ENCODE measurements around the gene HCRTR2. TPM values are rescaled to one million over a fixed set of nuclear protein-coding genes. Genes with fewer than 3 reads are reported as not detected.

Gene HCRTR2
- total RNA-seq, 1 experiment from 2014 or later, result not detected

DNA sequence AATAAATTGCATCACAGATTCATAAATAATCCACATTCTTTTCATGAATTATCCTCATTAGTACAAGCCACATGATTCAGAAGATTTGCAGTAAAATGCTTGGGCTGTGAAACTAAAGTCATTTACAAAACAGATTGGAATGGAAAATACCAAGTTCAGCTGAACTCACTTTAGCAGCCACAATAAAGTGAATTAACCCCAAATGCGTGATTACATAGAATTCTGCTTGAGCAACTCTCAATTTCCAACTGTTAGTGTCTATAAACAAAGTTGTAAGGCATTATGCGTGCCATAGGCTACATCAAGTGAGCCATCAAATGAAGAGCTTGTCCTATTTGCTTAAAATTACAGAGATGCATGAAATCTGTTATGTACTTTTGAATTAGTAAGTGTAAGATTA is 92.6 kb downstream of the HCRTR2 start:
- BruUV-seq (replicated peaks), result no TSS peak
- Histone ChIP-seq H3K4me1 (ENCODE audit: control insufficient read depth, insufficient read depth, low read length) (no peaks in the 10 kb centered on the region), H3K27ac (ENCODE audit: low read length) (no peak overlapping the region), H3K9me3 (ENCODE audit: control insufficient read depth, insufficient read depth, low read depth, low read length) (no peaks in the 10 kb centered on the region), H3K36me3 (ENCODE audit: control insufficient read depth, insufficient read depth, low read length) (no peaks in the 10 kb centered on the region), H3K4me3 (ENCODE audit: low read depth in 2 of 2, low read length in 2 of 2) (no peak overlapping the region), H3K27me3 (ENCODE audit: control insufficient read depth, insufficient read depth, low read length) (0 out of 2 replicates have a peak, but pooled peaks cover 2% of the 10 kb centered on the region)
- no peak for DNase-seq (ENCODE audit: low read depth, low spot score)
- intact Hi-C loops (cut with micrococcal nuclease; ENCODE audit: unreplicated experiment), result no loop called here
- in situ Hi-C loops (cut with HindIII; ENCODE audit: low pct_unique_long_range_greater_than_20kb, low sequenced_read_pairs), result no loop called here
- no peak for TF ChIP-seq POLR2AphosphoS5 (IDR thresholded peaks at IDR 0.05; ENCODE audit: low read depth, low read length)
- POLR2A ChIA-PET, result no interaction called here
- CTCF ChIA-PET, result no interaction called here
- ATAC-seq, result no peak

- no peaks in the 10 kb centered on the region for H3K9me3 ChIP-seq (ENCODE audit: control insufficient read depth, insufficient read depth, low read depth, low read length)
- intact Hi-C loops (cut with micrococcal nuclease; ENCODE audit: unreplicated experiment), result loop anchor here (2.0 to 5.0 kb wide), 3 partner anchors 606 to 1015 kb away; no protein-coding TSS in a partner anchor
- DNase-seq (ENCODE audit: low read depth, low spot score) (peak; percentile 42), ATAC-seq (peak; percentile 85)
- POLR2A ChIA-PET, result no interaction called here
- TF ChIP-seq POLR2AphosphoS5 (IDR thresholded peaks at IDR 0.05; ENCODE audit: low read depth, low read length), result no peak
- TF ChIP-seq, protein P1, sequence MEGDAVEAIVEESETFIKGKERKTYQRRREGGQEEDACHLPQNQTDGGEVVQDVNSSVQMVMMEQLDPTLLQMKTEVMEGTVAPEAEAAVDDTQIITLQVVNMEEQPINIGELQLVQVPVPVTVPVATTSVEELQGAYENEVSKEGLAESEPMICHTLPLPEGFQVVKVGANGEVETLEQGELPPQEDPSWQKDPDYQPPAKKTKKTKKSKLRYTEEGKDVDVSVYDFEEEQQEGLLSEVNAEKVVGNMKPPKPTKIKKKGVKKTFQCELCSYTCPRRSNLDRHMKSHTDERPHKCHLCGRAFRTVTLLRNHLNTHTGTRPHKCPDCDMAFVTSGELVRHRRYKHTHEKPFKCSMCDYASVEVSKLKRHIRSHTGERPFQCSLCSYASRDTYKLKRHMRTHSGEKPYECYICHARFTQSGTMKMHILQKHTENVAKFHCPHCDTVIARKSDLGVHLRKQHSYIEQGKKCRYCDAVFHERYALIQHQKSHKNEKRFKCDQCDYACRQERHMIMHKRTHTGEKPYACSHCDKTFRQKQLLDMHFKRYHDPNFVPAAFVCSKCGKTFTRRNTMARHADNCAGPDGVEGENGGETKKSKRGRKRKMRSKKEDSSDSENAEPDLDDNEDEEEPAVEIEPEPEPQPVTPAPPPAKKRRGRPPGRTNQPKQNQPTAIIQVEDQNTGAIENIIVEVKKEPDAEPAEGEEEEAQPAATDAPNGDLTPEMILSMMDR (IDR thresholded peaks at IDR 0.05), result peak; percentile 76; the same call in 1 of the 2 replicates
- H3K27me3 ChIP-seq (ENCODE audit: control insufficient read depth, insufficient read depth, low read length), result peaks cover 3% of the 10 kb centered on the region; the same call in 1 of the 2 replicates
- peaks cover 13% of the 10 kb centered on the region for H3K4me1 ChIP-seq (ENCODE audit: control insufficient read depth, insufficient read depth, low read length)
- no peaks in the 10 kb centered on the region for H3K36me3 ChIP-seq (ENCODE audit: control insufficient read depth, insufficient read depth, low read length)
- no peak overlapping the region for H3K4me3 ChIP-seq (ENCODE audit: low read depth in 2 of 2, low read length in 2 of 2)
- BruUV-seq (replicated peaks), result no TSS peak
- in situ Hi-C loops (cut with HindIII; ENCODE audit: low pct_unique_long_range_greater_than_20kb, low sequenced_read_pairs), result no loop called here
- peak overlapping the region; percentile 74 for H3K27ac ChIP-seq (ENCODE audit: low read length)
- CTCF ChIA-PET, result interaction anchor here (0.5 to 1.4 kb wide), 10 partner anchors 16 to 1016 kb away, joined by 3 to 7 read pairs (median 3); no protein-coding TSS in a partner anchor
Measured at GRCh38 chr6:55276745-55277530, 102.6 kb downstream of the HCRTR2 start.

DNA sequence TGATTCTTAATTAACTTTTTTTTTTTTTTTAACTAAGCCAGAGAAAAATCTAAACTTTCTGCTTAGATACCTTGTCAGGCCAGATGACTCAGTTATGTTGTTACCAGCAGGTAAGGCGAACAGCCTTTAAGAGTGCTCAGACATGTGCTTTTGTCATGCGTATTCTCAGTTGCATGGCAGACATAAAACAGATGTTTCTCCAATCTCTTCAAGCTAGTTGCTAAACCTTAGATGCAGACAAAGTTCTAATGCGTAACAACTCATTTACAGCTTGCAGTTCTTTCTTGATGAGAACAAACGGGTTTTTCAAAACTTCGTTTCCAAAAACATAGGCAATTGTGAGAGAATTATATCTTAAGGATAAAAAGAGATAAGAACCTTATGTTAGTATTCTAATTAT is 103.3 kb downstream of the HCRTR2 start:
- no peaks in the 10 kb centered on the region for H3K36me3 ChIP-seq (ENCODE audit: control insufficient read depth, insufficient read depth, low read length)

More for the DNA sequence above, 103.3 kb downstream of the HCRTR2 start:
- ChIA-PET POLR2A (no interaction called here), CTCF (no interaction called here)
- BruUV-seq (replicated peaks), result no TSS peak
- Histone ChIP-seq H3K9me3 (ENCODE audit: control insufficient read depth, insufficient read depth, low read depth, low read length) (no peaks in the 10 kb centered on the region), H3K4me3 (ENCODE audit: low read depth in 2 of 2, low read length in 2 of 2) (no peak overlapping the region), H3K4me1 (ENCODE audit: control insufficient read depth, insufficient read depth, low read length) (peaks cover 13% of the 10 kb centered on the region), H3K27me3 (ENCODE audit: control insufficient read depth, insufficient read depth, low read length) (peaks cover 3% of the 10 kb centered on the region; the same call in 1 of the 2 replicates), H3K27ac (ENCODE audit: low read length) (peak overlapping the region; percentile 74)
- intact Hi-C loops (cut with micrococcal nuclease; ENCODE audit: unreplicated experiment), result loop anchor here (2.0 to 5.0 kb wide), 3 partner anchors 605 to 1015 kb away; no protein-coding TSS in a partner anchor
- DNase-seq (ENCODE audit: low read depth, low spot score) (no peak), ATAC-seq (no peak)
- TF ChIP-seq, protein P1 (IDR thresholded peaks at IDR 0.05), result no peak
- TF ChIP-seq TCF7L2 (IDR thresholded peaks at IDR 0.05; ENCODE audit: low read depth, low read length) (no peak), REST (IDR thresholded peaks at IDR 0.05; ENCODE audit: insufficient read depth in 1 of 2, low read depth in 2 of 2, low read length in 1 of 2) (no peak), SIN3A (IDR thresholded peaks at IDR 0.05; ENCODE audit: borderline replicate concordance, insufficient read depth, low read depth, low read length) (no peak), POLR2AphosphoS5 (IDR thresholded peaks at IDR 0.05; ENCODE audit: low read depth, low read length) (no peak)
- in situ Hi-C loops (cut with HindIII; ENCODE audit: low pct_unique_long_range_greater_than_20kb, low sequenced_read_pairs), result no loop called here

Data from Panc1 (cell line).